ENCODE results near the gene ATP5MK.
"Not testable (repeated sequence)": the region's sequence is repeated elsewhere in the genome, so short reads cannot be mapped to it uniquely, and the experiment has no call there.

ATP5MK gene

GRCh38 chr10:103396067-103396788 lies at the start of gene ATP5MK, which contains the start of gene PDCD11:
ATP5MK (minus strand) TSS chr10:103396475; CDS start chr10:103392457, 4,018 bp downstream.
PDCD11 (plus strand) TSS chr10:103396626; CDS start chr10:103398427, 1,801 bp downstream.
- peak; percentile 98 for DNase-seq

DNA sequence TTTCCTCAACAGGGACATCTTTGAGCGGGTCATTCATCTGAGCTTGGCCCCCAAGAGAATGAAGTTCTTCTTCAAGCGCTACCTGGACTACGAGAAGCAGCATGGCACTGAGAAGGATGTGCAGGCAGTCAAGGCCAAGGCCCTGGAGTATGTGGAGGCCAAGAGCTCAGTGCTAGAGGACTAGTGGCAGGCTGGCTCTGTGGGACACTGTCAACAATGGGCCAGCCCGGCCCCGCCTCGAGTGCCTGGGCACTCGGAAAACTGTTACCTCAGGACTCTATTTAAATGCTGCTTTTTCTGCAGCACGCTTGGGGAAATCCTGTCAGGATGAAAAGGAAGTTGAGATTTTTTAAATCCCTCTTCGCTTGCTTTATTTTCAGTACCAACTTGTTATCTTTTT lies 49.1 kb upstream of the ATP5MK start:
- DNase-seq: no peak

DNA sequence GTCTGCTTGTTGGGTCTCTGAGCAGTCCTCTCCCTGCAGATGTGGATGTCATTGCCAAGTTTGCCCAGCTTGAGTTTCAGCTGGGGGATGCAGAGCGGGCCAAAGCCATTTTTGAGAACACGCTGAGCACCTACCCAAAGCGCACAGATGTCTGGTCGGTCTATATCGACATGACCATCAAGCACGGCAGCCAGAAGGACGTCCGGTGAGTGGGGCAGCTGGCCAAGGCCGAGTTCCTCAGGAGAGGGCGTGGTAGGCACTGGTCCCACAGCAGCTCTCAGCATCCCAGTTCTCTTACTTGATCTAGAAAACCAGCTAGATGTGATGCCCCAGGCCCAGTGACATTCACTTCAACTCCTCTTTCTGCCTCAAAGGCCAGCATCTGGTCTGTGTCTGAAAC lies 48.2 kb upstream of the ATP5MK start:
- DNase-seq: no peak

- no peak for DNase-seq
Observed at GRCh38 chr10:103443475-103444185, 47.4 kb upstream of the ATP5MK start.

DNA sequence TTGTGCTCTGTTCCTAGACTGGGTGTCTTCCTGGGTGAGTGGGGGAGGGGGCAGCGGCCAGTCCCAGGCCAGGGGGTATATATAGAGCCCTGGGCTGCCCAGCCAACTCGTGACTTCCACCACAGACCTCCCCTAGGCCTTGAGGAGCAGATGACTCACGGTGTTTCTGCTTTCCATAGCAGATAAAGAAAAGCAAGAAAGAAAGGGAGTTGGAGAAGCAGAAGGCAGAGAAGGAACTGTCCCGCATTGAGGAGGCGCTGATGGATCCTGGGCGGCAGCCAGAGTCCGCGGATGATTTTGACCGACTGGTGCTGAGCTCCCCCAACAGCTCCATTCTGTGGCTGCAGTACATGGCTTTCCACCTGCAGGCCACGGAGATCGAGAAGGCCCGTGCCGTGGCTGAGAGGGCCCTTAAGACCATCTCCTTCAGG lies 45.8 kb upstream of the ATP5MK start:
- no peak for DNase-seq

GRCh38 chr10:103441611-103442010 lies 45.3 kb upstream of the ATP5MK start:
- DNase-seq: no peak

DNA sequence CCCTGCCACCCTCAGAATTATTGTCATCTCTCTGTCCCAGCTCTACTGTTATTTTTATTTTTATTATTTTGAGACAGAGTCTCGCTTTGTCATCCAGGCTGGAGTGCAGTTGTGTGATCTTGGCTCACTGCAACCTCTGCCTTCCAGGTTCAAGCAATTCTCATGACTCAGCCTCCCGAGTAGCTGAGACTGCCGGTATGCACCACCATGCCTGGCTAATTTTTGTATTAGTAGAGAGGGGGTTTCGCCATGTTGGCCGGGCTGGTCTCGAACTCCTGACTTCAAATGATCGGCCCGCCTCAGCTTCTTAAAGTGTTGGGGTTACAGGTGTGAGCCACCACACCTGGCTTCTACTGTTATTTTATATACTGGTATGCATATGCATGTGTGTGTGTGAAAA lies 44.9 kb upstream of the ATP5MK start:
- DNase-seq: no peak

DNA sequence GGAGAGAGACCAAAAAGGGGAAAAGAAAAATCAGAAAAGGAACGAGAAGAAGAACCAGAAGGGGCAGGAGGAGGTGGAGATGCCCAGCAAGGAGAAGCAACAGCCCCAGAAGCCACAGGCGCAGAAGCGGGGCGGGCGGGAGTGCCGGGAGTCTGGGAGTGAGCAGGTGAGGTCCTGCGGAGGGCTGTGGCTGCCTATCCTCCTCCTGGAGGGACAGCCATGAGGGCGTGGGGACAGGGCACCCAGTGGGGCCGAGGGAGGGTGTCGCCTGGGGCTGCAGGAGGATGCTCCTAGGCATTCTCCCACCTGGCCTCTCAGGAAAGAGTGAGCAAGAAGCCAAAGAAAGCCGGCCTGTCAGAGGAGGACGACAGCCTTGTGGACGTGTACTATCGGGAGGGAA lies 44.1 kb upstream of the ATP5MK start:
- no peak for DNase-seq

DNA sequence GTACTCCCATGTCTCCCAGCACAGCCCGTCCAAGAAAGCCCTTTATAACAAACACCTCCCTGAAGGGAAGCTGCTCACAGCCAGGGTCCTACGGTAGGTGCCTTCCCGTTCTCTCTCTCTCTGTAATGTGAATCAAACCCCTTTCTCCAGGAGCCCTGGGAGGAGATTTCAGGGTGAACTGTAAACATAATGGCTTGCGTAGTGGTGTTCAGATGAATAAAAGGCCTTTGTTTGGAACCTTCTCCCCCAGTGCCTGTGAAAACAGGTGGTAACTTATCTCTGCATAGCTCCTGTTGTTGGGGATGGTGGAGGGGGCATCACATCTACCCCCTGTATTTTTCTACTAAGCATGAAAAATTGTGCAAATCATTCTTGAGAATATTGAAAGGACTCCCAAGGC lies 43.5 kb upstream of the ATP5MK start:
- no peak for DNase-seq

GRCh38 chr10:103433858-103434257 lies 37.6 kb upstream of the ATP5MK start:
- no peak for DNase-seq

DNA sequence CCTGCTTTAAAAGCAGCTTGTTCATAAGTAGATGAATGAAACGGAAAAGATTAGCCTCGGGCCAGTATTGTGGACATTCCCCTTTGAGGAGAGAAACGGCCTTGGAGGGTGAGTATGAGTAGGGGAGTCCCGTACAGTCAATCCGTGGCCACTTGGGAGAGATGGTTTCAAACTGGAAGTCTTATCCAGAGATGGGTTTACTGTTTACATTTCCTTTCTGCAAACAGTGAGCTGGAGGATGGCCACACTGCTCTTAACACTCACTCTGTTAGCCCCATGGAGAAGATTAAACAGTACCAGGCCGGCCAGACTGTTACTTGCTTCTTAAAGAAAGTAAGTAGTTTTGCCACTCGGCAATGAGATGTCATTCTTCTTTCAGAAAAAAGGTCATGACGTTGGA lies 35.6 kb upstream of the ATP5MK start:
- no peak for DNase-seq

- no peak for DNase-seq
Observed at GRCh38 chr10:103429647-103430046, 33.4 kb upstream of the ATP5MK start.

DNA sequence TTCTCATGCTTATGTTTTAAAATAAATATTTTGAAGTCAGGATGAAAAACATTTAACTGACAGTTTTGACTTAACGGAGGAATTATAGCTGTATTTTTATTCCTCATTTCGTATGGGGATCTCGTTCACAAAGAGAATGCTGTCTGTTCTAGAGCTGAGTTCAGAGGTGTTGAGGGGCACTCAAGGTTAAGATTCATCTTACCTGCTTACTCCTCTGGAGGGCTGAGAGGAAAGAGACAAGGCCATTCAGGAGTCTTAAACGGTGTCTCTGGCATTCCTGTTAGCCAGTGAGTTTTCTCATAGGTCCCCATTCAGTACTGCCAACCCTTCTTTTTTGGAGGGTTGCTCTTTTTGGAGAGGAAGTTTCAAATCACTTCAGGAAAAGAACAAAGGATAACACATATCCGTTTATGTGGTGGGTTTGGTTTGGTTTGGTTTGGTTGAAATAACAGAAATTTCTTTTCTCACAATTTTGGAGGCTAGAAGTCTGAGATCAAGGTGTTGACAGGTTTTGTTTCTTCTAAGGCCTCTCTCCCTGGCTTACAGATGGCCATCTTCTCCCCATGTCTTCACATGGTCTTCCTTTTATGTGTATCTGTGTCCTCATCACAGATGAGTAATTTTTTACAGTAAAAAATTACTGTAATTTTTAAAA lies 32.8 kb upstream of the ATP5MK start:
- no peak for DNase-seq

- DNase-seq: no peak
Observed at GRCh38 chr10:103427866-103428265, 31.6 kb upstream of the ATP5MK start.

DNA sequence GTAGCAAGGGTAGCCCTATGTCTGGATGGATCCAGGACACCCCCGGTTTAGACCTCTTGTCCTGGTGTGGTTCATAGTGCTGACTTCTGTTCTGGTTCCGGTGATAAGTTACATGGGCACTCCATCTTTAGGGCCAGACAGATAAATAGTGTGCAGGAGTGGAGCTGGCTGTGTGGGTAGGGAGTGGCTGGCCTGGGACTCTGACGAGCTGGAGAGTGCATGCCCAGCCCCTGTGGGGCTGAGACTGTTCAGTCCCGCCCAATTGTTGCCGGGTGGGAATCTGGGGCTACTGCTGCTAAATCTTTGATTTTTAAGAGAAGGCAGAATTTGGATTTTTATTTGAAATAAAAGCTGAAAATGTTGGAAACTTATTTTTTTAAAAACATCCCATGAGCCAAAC lies 27.5 kb upstream of the ATP5MK start:
- DNase-seq: no peak

DNA sequence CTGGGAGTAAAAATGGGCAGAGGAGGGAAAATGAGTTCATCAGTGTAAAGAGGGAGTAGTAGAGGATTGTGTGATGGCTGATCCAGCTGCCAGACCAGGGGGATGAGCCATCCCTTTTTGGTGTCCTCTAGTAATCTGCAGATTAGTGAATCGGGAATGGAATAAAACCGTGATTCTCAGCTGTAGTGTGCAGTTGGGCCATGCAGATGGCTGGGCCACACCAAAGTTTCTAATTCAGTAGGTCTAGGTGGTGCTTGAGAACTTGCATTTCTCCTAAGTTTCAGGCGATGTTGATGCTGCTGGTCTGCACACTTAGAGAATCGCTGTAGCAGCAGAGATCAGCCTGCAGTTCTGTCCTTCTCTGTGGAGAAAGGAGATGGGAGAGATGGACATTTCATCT lies 22.8 kb upstream of the ATP5MK start:
- DNase-seq: no peak

DNA sequence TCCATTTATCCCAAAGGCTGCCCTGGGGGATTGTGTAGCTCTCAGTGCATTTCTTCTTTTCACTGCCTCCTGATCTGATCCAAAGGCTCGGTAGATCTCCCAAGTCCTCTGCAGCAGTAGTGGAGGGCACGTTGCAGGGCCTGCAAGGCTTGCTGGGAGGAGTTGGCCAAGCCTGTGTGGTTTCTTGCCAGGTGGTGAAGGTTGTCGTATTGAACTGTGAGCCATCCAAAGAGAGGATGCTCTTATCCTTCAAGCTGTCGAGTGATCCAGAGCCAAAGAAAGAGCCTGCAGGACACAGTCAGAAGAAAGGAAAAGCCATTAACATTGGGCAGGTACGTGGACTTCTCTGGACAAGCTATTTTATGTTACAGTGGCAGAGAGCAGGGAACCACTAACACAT lies 21.3 kb upstream of the ATP5MK start:
- DNase-seq: no peak

- DNase-seq: not testable (repeated sequence)
Observed at GRCh38 chr10:103417148-103417469, 20.8 kb upstream of the ATP5MK start.

DNA sequence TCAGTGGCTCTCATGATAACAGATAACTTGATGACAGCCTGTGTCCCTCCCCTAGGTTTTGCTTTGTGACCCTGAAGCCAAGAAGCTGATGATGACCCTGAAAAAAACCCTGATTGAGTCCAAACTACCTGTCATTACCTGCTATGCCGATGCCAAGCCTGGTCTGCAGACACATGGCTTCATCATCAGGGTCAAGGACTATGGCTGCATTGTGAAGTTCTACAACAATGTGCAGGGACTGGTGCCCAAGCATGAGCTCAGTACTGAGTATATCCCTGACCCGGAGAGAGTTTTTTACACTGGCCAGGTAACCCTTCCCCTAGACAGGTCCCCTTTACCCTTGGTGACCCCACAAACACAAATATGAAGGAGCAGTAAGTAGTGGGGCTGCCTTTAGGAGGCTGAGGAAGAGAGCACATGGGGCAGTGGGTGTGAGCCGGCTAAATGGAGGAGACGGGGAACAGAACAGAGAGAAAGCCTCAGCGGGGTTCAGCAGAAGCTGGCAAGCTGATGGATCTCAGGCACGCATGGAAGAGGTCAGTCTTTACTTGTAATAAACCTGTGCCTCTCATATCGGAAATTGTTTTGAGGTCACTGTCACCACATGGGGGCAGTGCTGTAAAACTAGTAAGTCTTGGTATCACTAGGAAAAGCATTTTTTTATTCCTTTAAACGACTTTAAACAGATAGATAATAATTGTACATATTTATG lies 20.3 kb upstream of the ATP5MK start:
- no peak for DNase-seq

DNA sequence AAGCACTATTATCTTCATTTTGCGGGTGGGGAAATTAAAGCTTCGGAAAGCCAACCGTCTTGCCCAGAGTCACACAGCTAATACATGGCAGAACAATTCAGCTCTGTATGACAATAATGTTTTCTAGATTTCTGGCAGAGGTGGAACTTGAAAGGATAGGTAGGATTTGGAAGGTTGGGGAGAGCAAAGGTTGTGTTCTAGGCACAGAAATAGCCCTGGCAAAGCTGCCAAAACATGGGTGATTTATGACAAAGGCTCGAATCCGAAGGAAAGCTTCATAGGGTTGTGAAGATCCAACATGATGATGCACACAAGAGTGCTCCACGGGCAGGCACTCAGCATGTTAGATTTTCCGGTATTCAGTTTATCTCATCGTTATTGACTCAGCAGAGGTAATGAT lies 19.3 kb upstream of the ATP5MK start:
- DNase-seq: no peak

GRCh38 chr10:103413564-103413963 lies 17.3 kb upstream of the ATP5MK start:
- DNase-seq: no peak

DNA sequence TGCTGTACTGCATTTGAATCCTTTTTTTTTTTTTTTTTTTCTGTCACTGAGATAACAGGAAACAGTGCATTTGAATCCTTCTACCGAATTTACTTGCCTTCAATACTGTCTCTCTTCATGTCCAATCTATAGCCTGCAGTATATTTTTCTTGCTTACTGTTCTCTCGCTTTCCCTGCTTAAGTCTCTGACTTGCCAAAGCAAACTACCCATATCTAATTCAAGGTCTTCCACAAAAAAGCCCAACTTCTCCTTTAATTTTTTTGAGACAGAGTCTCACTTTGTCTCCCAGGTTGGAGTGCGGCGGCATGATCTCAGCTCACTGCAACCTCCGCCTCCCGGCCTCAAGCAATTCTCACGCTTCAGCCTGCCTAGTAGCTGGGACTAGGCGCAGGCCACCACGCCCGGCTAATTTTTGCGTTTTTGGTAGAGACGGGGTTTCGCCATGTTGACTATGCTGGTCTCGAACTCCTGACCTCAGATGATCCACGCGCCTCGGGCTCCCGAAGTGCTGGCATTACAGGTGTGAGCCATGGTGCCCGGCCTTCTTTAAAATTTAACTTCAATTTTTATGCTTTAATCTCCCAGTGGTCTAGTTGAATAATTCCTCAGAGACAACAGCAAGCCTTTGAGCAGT lies 1.0 kb upstream of the ATP5MK start:
- no peak for DNase-seq

- no peak for DNase-seq
Observed at GRCh38 chr10:103396789-103397087, 463 bp upstream of the ATP5MK start.

Measured in kidney glomerular epithelial cell (primary cell).